CD4-positive, alpha-beta T cell treated with Interleukin-4 for 1 hour (primary cell): ENCODE results near the gene BBS1.

Source experiments
- DNase-seq, 2 donors: peaks; one replicate each; pipeline ENCODE4 v3.0.0-alpha.2; 2020 to 2022

BBS1 gene

GRCh38 chr11:66477263-66478201 is 32.9 kb upstream of the BBS1 start:
- DNase-seq = no peak

GRCh38 chr11:66478729-66479393 is 31.6 kb upstream of the BBS1 start:
- DNase-seq = peak; percentile 33 to 47

GRCh38 chr11:66479394-66480116 is 30.9 kb upstream of the BBS1 start:
- no peak for DNase-seq

GRCh38 chr11:66480117-66480938 is 30.1 kb upstream of the BBS1 start, which contains the start of gene DPP3:
DPP3 (plus strand) TSS chr11:66480434; CDS start chr11:66482201, 1,767 bp downstream.
- peak; percentile 95 for DNase-seq

- DNase-seq = no peak
Measured at GRCh38 chr11:66484806-66485380, 25.5 kb upstream of the BBS1 start.

- no peak for DNase-seq
Measured at GRCh38 chr11:66488957-66489356, 21.5 kb upstream of the BBS1 start.

- DNase-seq = no peak
Measured at GRCh38 chr11:66489636-66490035, 20.8 kb upstream of the BBS1 start.

- DNase-seq = no peak
Measured at GRCh38 chr11:66491315-66491935, 19.0 kb upstream of the BBS1 start.

GRCh38 chr11:66492161-66492865 is 18.1 kb upstream of the BBS1 start:
- DNase-seq = no peak

- DNase-seq = no peak
Measured at GRCh38 chr11:66493130-66493529, 17.3 kb upstream of the BBS1 start.

- no peak for DNase-seq
Measured at GRCh38 chr11:66494458-66494857, 16.0 kb upstream of the BBS1 start.

- no peak for DNase-seq
Measured at GRCh38 chr11:66494935-66495334, 15.5 kb upstream of the BBS1 start.

- DNase-seq = no peak
Measured at GRCh38 chr11:66495401-66495854, 15.0 kb upstream of the BBS1 start.

- DNase-seq = no peak
Measured at GRCh38 chr11:66497206-66497605, 13.2 kb upstream of the BBS1 start.

GRCh38 chr11:66498506-66498905 is 11.9 kb upstream of the BBS1 start:
- DNase-seq = no peak

- DNase-seq = no peak
Measured at GRCh38 chr11:66505276-66505816, 5.1 kb upstream of the BBS1 start.

GRCh38 chr11:66509131-66509561 is 1.3 kb upstream of the BBS1 start:
- peak in 1 of 2 donors; percentile 28 for DNase-seq

- DNase-seq = no peak
Measured at GRCh38 chr11:66510990-66511339, 530 bp downstream of the BBS1 start.

GRCh38 chr11:66523611-66524010 is 13.2 kb downstream of the BBS1 start:
- no peak for DNase-seq

GRCh38 chr11:66524304-66525040 is 14.0 kb downstream of the BBS1 start:
- no peak for DNase-seq
